ENCODE measurements around the gene SFSWAP. TPM values are rescaled to one million over a fixed set of nuclear protein-coding genes. Genes with fewer than 3 reads are reported as not detected.
A peak's percentile ranks its signal among the peaks of the same experiment; 100 is the strongest.
"Not testable (repeated sequence)": the region's sequence is repeated elsewhere in the genome, so short reads cannot be mapped to it uniquely, and the experiment has no call there.

SFSWAP gene
- 18.0 and 21.6 TPM in 2 replicates for total RNA-seq (2014; rRNA removed; shearing (Covaris generic))
- polyA plus RNA-seq (2015; cell fraction: cytosol; rRNA removed): 26.9 and 34.6 TPM in 2 replicates
- 241 and 257 TPM in 2 replicates for polyA plus RNA-seq (2015; cell fraction: nucleus; rRNA removed)

GRCh38 chr12:131710464-131711457, at the start of gene SFSWAP:
Gene SFSWAP, plus strand, starts transcription at chr12:131711090. Its CDS starts 140 bp downstream, at chr12:131711230.
- in situ Hi-C loops (cut with HindIII; ENCODE audit: low pct_unique_long_range_greater_than_20kb, low sequenced_read_pairs): no loop called here
- peak; percentile 72 for DNase-seq (ENCODE audit: low read depth, low spot score)

- DNase-seq (ENCODE audit: low read depth, low spot score); in situ Hi-C loops (cut with HindIII; ENCODE audit: low pct_unique_long_range_greater_than_20kb, low sequenced_read_pairs): not testable (repeated sequence)
These were observed 49.5 kb upstream of the SFSWAP start for GRCh38 chr12:131661170-131661985.

- in situ Hi-C loops (cut with HindIII; ENCODE audit: low pct_unique_long_range_greater_than_20kb, low sequenced_read_pairs); DNase-seq (ENCODE audit: low read depth, low spot score): not testable (repeated sequence)
These were observed 49.0 kb upstream of the SFSWAP start for GRCh38 chr12:131661986-131662288.

- DNase-seq (ENCODE audit: low read depth, low spot score); in situ Hi-C loops (cut with HindIII; ENCODE audit: low pct_unique_long_range_greater_than_20kb, low sequenced_read_pairs): not testable (repeated sequence)
These were observed 48.5 kb upstream of the SFSWAP start for GRCh38 chr12:131662346-131662745.

- in situ Hi-C loops (cut with HindIII; ENCODE audit: low pct_unique_long_range_greater_than_20kb, low sequenced_read_pairs); DNase-seq (ENCODE audit: low read depth, low spot score): not testable (repeated sequence)
These were observed 45.2 kb upstream of the SFSWAP start for GRCh38 chr12:131665666-131666065.

GRCh38 chr12:131666486-131666885, 44.4 kb upstream of the SFSWAP start:
- DNase-seq (ENCODE audit: low read depth, low spot score); in situ Hi-C loops (cut with HindIII; ENCODE audit: low pct_unique_long_range_greater_than_20kb, low sequenced_read_pairs): not testable (repeated sequence)

GRCh38 chr12:131666978-131667601, 43.8 kb upstream of the SFSWAP start:
- DNase-seq (ENCODE audit: low read depth, low spot score); in situ Hi-C loops (cut with HindIII; ENCODE audit: low pct_unique_long_range_greater_than_20kb, low sequenced_read_pairs): not testable (repeated sequence)

- in situ Hi-C loops (cut with HindIII; ENCODE audit: low pct_unique_long_range_greater_than_20kb, low sequenced_read_pairs): no loop called here
- DNase-seq (ENCODE audit: low read depth, low spot score): no peak
These were observed 39.6 kb upstream of the SFSWAP start for GRCh38 chr12:131671276-131671675.

GRCh38 chr12:131671871-131672270, 39.0 kb upstream of the SFSWAP start:
- in situ Hi-C loops (cut with HindIII; ENCODE audit: low pct_unique_long_range_greater_than_20kb, low sequenced_read_pairs): no loop called here
- DNase-seq (ENCODE audit: low read depth, low spot score): no peak

GRCh38 chr12:131672311-131672940, 38.5 kb upstream of the SFSWAP start:
- DNase-seq (ENCODE audit: low read depth, low spot score): no peak
- in situ Hi-C loops (cut with HindIII; ENCODE audit: low pct_unique_long_range_greater_than_20kb, low sequenced_read_pairs): no loop called here

GRCh38 chr12:131672941-131673887, 37.7 kb upstream of the SFSWAP start:
- no peak for DNase-seq (ENCODE audit: low read depth, low spot score)

GRCh38 chr12:131673888-131674257, 37.0 kb upstream of the SFSWAP start:
- no peak for DNase-seq (ENCODE audit: low read depth, low spot score)
- in situ Hi-C loops (cut with HindIII; ENCODE audit: low pct_unique_long_range_greater_than_20kb, low sequenced_read_pairs): no loop called here

More at GRCh38 chr12:131672941-131673887, 37.7 kb upstream of the SFSWAP start:
- in situ Hi-C loops (cut with HindIII; ENCODE audit: low pct_unique_long_range_greater_than_20kb, low sequenced_read_pairs): no loop called here

GRCh38 chr12:131674373-131674772, 36.5 kb upstream of the SFSWAP start:
- in situ Hi-C loops (cut with HindIII; ENCODE audit: low pct_unique_long_range_greater_than_20kb, low sequenced_read_pairs): no loop called here
- no peak for DNase-seq (ENCODE audit: low read depth, low spot score)

- in situ Hi-C loops (cut with HindIII; ENCODE audit: low pct_unique_long_range_greater_than_20kb, low sequenced_read_pairs): no loop called here
- no peak for DNase-seq (ENCODE audit: low read depth, low spot score)
These were observed 35.5 kb upstream of the SFSWAP start for GRCh38 chr12:131675126-131676080.

- in situ Hi-C loops (cut with HindIII; ENCODE audit: low pct_unique_long_range_greater_than_20kb, low sequenced_read_pairs): no loop called here
- DNase-seq (ENCODE audit: low read depth, low spot score): no peak
These were observed 34.3 kb upstream of the SFSWAP start for GRCh38 chr12:131676544-131676943.
